PFSK-1 (cell line): ENCODE measurements around the gene ANO10.

Experiments used
- FOXP2 ChIP-seq: optimal IDR thresholded peaks from 2 replicates; pipeline ENCODE3; 2011; ENCODE audit warnings: borderline replicate concordance, control low read depth, inconsistent platforms; ENCODE audit not compliant: insufficient read depth; ENCODE audit errors: extremely low read length, extremely low read depth
- POLR2AphosphoS5 ChIP-seq: IDR thresholded peaks from 2 replicates; pipeline ENCODE4 v1.6.1; 2012; ENCODE audit warnings: low read depth, mild to moderate bottlenecking, control low read depth, low read length, moderate library complexity
- REST ChIP-seq, 2 experiments: IDR thresholded peaks; 2 replicates each; pipeline versions ENCODE4 v1.6.1 to v1.8.0; 2011 to 2012; ENCODE audit warnings: low read depth in 2 of 2, low read length in 2 of 2, control low read depth in 1 of 2, inconsistent platforms in 1 of 2, mild to moderate bottlenecking in 1 of 2, moderate library complexity in 1 of 2; ENCODE audit not compliant: insufficient read depth in 1 of 2
- SIN3A ChIP-seq: IDR thresholded peaks from 2 replicates; pipeline ENCODE4 v1.6.1; 2012; ENCODE audit warnings: mild to moderate bottlenecking, low read length, moderate library complexity, borderline replicate concordance; ENCODE audit not compliant: insufficient read depth
- TAF1 ChIP-seq: IDR thresholded peaks from 2 replicates; pipeline ENCODE4 v1.6.1; 2012; ENCODE audit warnings: low read length, control low read depth, borderline replicate concordance; ENCODE audit not compliant: insufficient read depth

ANO10 gene

GRCh38 chr3:43616034-43616433 is 5.8 kb downstream of the ANO10 start:
- TF ChIP-seq TAF1 (no peak), FOXP2 (no peak), POLR2AphosphoS5 (no peak), REST (IDR thresholded peaks at IDR 0.05; ENCODE audit: insufficient read depth in 1 of 2, low read depth in 2 of 2, low read length in 2 of 2) (no peak), SIN3A (no peak)

GRCh38 chr3:43615133-43615532 is 6.7 kb downstream of the ANO10 start:
- no peak for TF ChIP-seq FOXP2
- TF ChIP-seq POLR2AphosphoS5: no peak
- TF ChIP-seq TAF1: no peak
- TF ChIP-seq REST (IDR thresholded peaks at IDR 0.05; ENCODE audit: insufficient read depth in 1 of 2, low read depth in 2 of 2, low read length in 2 of 2): no peak
- no peak for TF ChIP-seq SIN3A

- no peak for TF ChIP-seq TAF1
- no peak for TF ChIP-seq REST (IDR thresholded peaks at IDR 0.05; ENCODE audit: insufficient read depth in 1 of 2, low read depth in 2 of 2, low read length in 2 of 2)
- TF ChIP-seq FOXP2: no peak
- no peak for TF ChIP-seq POLR2AphosphoS5
- no peak for TF ChIP-seq SIN3A
Measured at GRCh38 chr3:43613976-43614375, 7.8 kb downstream of the ANO10 start.

GRCh38 chr3:43612419-43612818 is 9.4 kb downstream of the ANO10 start:
- no peak for TF ChIP-seq REST (IDR thresholded peaks at IDR 0.05; ENCODE audit: insufficient read depth in 1 of 2, low read depth in 2 of 2, low read length in 2 of 2)
- TF ChIP-seq FOXP2: no peak
- no peak for TF ChIP-seq TAF1
- no peak for TF ChIP-seq SIN3A
- TF ChIP-seq POLR2AphosphoS5: no peak

GRCh38 chr3:43609406-43609805 is 12.4 kb downstream of the ANO10 start:
- no peak for TF ChIP-seq TAF1
- TF ChIP-seq REST (IDR thresholded peaks at IDR 0.05; ENCODE audit: insufficient read depth in 1 of 2, low read depth in 2 of 2, low read length in 2 of 2): no peak
- TF ChIP-seq FOXP2: no peak
- no peak for TF ChIP-seq SIN3A
